Ishikawa (cell line): Measurements from ENCODE around the gene OR10A5.

Source experiments
- CEBPB ChIP-seq: IDR thresholded peaks from 2 replicates; pipeline ENCODE4 v1.6.1; 2012
- CREB1 ChIP-seq: IDR thresholded peaks from 2 replicates; pipeline ENCODE4 v1.6.1; 2012; ENCODE audit warnings: low read depth
- EGR1 ChIP-seq: IDR thresholded peaks from 2 replicates; pipeline ENCODE4 v1.6.1; 2012
- EP300 ChIP-seq: IDR thresholded peaks from 2 replicates; pipeline ENCODE4 v1.6.1; 2012; ENCODE audit warnings: borderline replicate concordance
- FOXM1 ChIP-seq: IDR thresholded peaks from 2 replicates; pipeline ENCODE4 v1.6.1; 2012; ENCODE audit warnings: low read depth, borderline replicate concordance
- MAX ChIP-seq: IDR thresholded peaks from 2 replicates; pipeline ENCODE4 v1.6.1; 2012
- NFIC ChIP-seq: IDR thresholded peaks from 2 replicates; pipeline ENCODE4 v1.6.1; 2012
- RAD21 ChIP-seq: IDR thresholded peaks from 2 replicates; pipeline ENCODE4 v1.6.1; 2012; ENCODE audit warnings: low read depth
- REST ChIP-seq: IDR thresholded peaks from 2 replicates; pipeline ENCODE4 v1.6.1; 2012; ENCODE audit warnings: low read depth, mild to moderate bottlenecking
- TAF1 ChIP-seq: IDR thresholded peaks from 2 replicates; pipeline ENCODE4 v1.6.1; 2012; ENCODE audit warnings: low read depth, mild to moderate bottlenecking
- TCF12 ChIP-seq: IDR thresholded peaks from 2 replicates; pipeline ENCODE4 v1.6.1; 2012; ENCODE audit warnings: low read depth
- TEAD4 ChIP-seq: IDR thresholded peaks from 2 replicates; pipeline ENCODE4 v1.6.1; 2012
- USF1 ChIP-seq: IDR thresholded peaks from 2 replicates; pipeline ENCODE4 v1.6.1; 2012
- YY1 ChIP-seq: IDR thresholded peaks from 2 replicates; pipeline ENCODE4 v1.6.1; 2012; ENCODE audit warnings: low read depth
- ZBTB7A ChIP-seq: IDR thresholded peaks from 2 replicates; pipeline ENCODE4 v1.6.1; 2012; ENCODE audit warnings: low read depth

The OR10A5 gene

GRCh38 chr11:6824136-6824823, 21.2 kb upstream of the OR10A5 start:
- TF ChIP-seq TEAD4, result no peak
- TF ChIP-seq YY1, result no peak
- TF ChIP-seq TAF1, result no peak
- TF ChIP-seq USF1, result no peak
- no peak for TF ChIP-seq RAD21
- no peak for TF ChIP-seq ZBTB7A

- TF ChIP-seq ZBTB7A (no peak), FOXM1 (no peak), CREB1 (no peak), CEBPB (no peak), YY1 (no peak), NFIC (no peak), EGR1 (no peak), USF1 (no peak), TAF1 (no peak), TCF12 (no peak), TEAD4 (no peak)
These were observed 20.2 kb upstream of the OR10A5 start for GRCh38 chr11:6825231-6825744.

GRCh38 chr11:6828103-6828502, 17.4 kb upstream of the OR10A5 start:
- no peak for TF ChIP-seq CREB1
- no peak for TF ChIP-seq TCF12
- TF ChIP-seq TEAD4, result no peak
- TF ChIP-seq YY1, result no peak
- TF ChIP-seq MAX, result no peak
- no peak for TF ChIP-seq EP300
- no peak for TF ChIP-seq EGR1
- no peak for TF ChIP-seq CEBPB
- no peak for TF ChIP-seq RAD21
- no peak for TF ChIP-seq FOXM1
- TF ChIP-seq NFIC, result no peak
- TF ChIP-seq ZBTB7A, result no peak

GRCh38 chr11:6833356-6833755, 12.1 kb upstream of the OR10A5 start:
- TF ChIP-seq YY1 (no peak), CREB1 (no peak), CEBPB (no peak), EGR1 (no peak), USF1 (no peak), TAF1 (no peak), NFIC (no peak), TEAD4 (no peak), REST (no peak), MAX (no peak), FOXM1 (no peak), ZBTB7A (no peak), TCF12 (no peak), EP300 (no peak), RAD21 (no peak)

GRCh38 chr11:6834021-6834420, 11.5 kb upstream of the OR10A5 start:
- TF ChIP-seq TCF12 (no peak), ZBTB7A (no peak), REST (no peak), USF1 (no peak), RAD21 (no peak), MAX (no peak), TAF1 (no peak), CREB1 (no peak), CEBPB (no peak), TEAD4 (no peak), EP300 (no peak), YY1 (no peak), FOXM1 (no peak), EGR1 (no peak), NFIC (no peak)
